H1 (cell line): ENCODE data around the gene BPHL. TPM values are rescaled to one million over a fixed set of nuclear protein-coding genes. Genes with fewer than 3 reads are reported as not detected.

ENCODE experiments used
- CTCF ChIA-PET: fragments of 300-600 bp; sonication (Branson Sonifier 250); formaldehyde crosslinking; loops from one replicate; lab custom pipeline; 2021; ENCODE audit not compliant: partially characterized antibody; lab: Charles Lee
- POLR2A ChIA-PET: fragments of 300-600 bp; sonication (Branson Sonifier 250); formaldehyde crosslinking; loops from one replicate; lab custom pipeline; 2021; ENCODE audit warnings: inconsistent platforms; ENCODE audit not compliant: partially characterized antibody; lab: Charles Lee
- DNase-seq, 2 experiments: peaks; one replicate each; pipeline versions ENCODE4 v3.0.0 to v3.0.0-alpha.2; 2010 to 2022; ENCODE audit warnings: low spot score in 2 of 2, low read depth in 1 of 2, mixed read lengths in 1 of 2
- FAIRE-seq: peaks from 2 replicates; lab custom pipeline; 2011; peaks lifted over from hg19 to GRCh38; lab: Jason Lieb, UNC
- H2AFZ ChIP-seq: 2 replicates; pipeline ENCODE4 v1.8.1; 2012; ENCODE audit warnings: low read length, inconsistent platforms
- H2AK5ac ChIP-seq: 2 replicates; pipeline ENCODE4 v1.6.1; 2013; ENCODE audit warnings: low read depth, low read length
- H2BK120ac ChIP-seq: replicated peaks from 2 replicates; pipeline ENCODE3; 2013; ENCODE audit warnings: low read depth, low read length, inconsistent platforms
- H2BK12ac ChIP-seq: 2 replicates; pipeline ENCODE4 v1.6.1; 2013; ENCODE audit warnings: low read depth, low read length
- H2BK15ac ChIP-seq: 2 replicates; pipeline ENCODE4 v1.6.1; 2013; ENCODE audit warnings: low read length
- H2BK20ac ChIP-seq: 2 replicates; pipeline ENCODE4 v1.6.1; 2013; ENCODE audit warnings: low read length
- H2BK5ac ChIP-seq: 2 replicates; pipeline ENCODE4 v1.6.1; 2013; ENCODE audit warnings: low read depth, low read length
- H3K14ac ChIP-seq: 2 replicates; pipeline ENCODE4 v1.6.1; 2013; ENCODE audit warnings: inconsistent platforms; ENCODE audit not compliant: insufficient read length
- H3K18ac ChIP-seq: 2 replicates; pipeline ENCODE4 v1.6.1; 2013; ENCODE audit warnings: low read length; ENCODE audit errors: extremely low read depth
- H3K23ac ChIP-seq: 2 replicates; pipeline ENCODE4 v1.6.1; 2013; ENCODE audit warnings: inconsistent platforms; ENCODE audit not compliant: insufficient read length
- H3K23me2 ChIP-seq: 2 replicates; pipeline ENCODE4 v1.6.1; 2013; ENCODE audit warnings: low read depth, low read length
- H3K27ac ChIP-seq: 2 replicates; pipeline ENCODE4 v1.6.1; 2011; ENCODE audit warnings: low read depth, low read length, inconsistent platforms
- H3K27me3 ChIP-seq, 4 experiments: replicated peaks in 1 of 4; 1 replicate in 1 of 4; 2 replicates in 3 of 4; pipeline versions ENCODE4 v1.6.1 to v1.8.1; 2011 to 2013; ENCODE audit warnings: low read length in 3 of 4, mild to moderate bottlenecking in 3 of 4, inconsistent platforms in 2 of 4, mixed read lengths in 2 of 4, moderate library complexity in 1 of 4; ENCODE audit not compliant: control insufficient read depth in 3 of 4, insufficient read depth in 3 of 4; ENCODE audit errors: extremely low read depth in 1 of 4
- H3K36me3 ChIP-seq, 4 experiments: 2 replicates each; pipeline versions ENCODE4 v1.6.1 to v1.8.1; 2011 to 2013; ENCODE audit warnings: mild to moderate bottlenecking in 4 of 4, low read length in 3 of 4, moderate library complexity in 2 of 4, control low read depth in 1 of 4, inconsistent platforms in 1 of 4; ENCODE audit not compliant: insufficient read depth in 4 of 4, control insufficient read depth in 2 of 4
- H3K4ac ChIP-seq: replicated peaks from 2 replicates; pipeline ENCODE3; 2013; ENCODE audit warnings: low read length, low read depth, mixed read lengths, inconsistent platforms; ENCODE audit not compliant: insufficient read length
- H3K4me1 ChIP-seq, 4 experiments: replicated peaks in 1 of 4; 1 replicate in 1 of 4; 2 replicates in 3 of 4; pipeline versions ENCODE4 v1.6.1 to v1.8.1; 2011 to 2013; ENCODE audit warnings: low read length in 3 of 4, inconsistent platforms in 2 of 4, mixed read lengths in 1 of 4; ENCODE audit not compliant: insufficient read depth in 4 of 4, control insufficient read depth in 3 of 4
- H3K4me2 ChIP-seq, 2 experiments: 2 replicates each; pipeline versions ENCODE4 v1.6.1 to v1.8.1; 2011 to 2013; ENCODE audit warnings: low read depth in 2 of 2, low read length in 2 of 2, control low read depth in 1 of 2, inconsistent platforms in 1 of 2, mild to moderate bottlenecking in 1 of 2; ENCODE audit not compliant: insufficient read depth in 1 of 2
- H3K4me3 ChIP-seq, 4 experiments: fragments of 200-600, 300-600 bp in 1 of 4; sonication (generic), shearing (Covaris generic), sonication (Bioruptor Twin) in 1 of 4; 2 replicates each; pipeline versions ENCODE4 v1.5.1 to v1.8.1; 2011 to 2016; ENCODE audit warnings: low read length in 4 of 4, low read depth in 3 of 4, control low read depth in 2 of 4, inconsistent platforms in 2 of 4, mild to moderate bottlenecking in 2 of 4, mixed read lengths in 1 of 4, moderate library complexity in 1 of 4; ENCODE audit not compliant: insufficient read depth in 2 of 4; ENCODE audit errors: extremely low read depth in 1 of 4
- H3K56ac ChIP-seq: replicated peaks from 2 replicates; pipeline ENCODE3; 2013; ENCODE audit warnings: low read depth, mild to moderate bottlenecking, mixed read lengths, low read length, inconsistent platforms; ENCODE audit not compliant: insufficient read length
- H3K79me1 ChIP-seq: 2 replicates; pipeline ENCODE4 v1.6.1; 2013; ENCODE audit warnings: low read depth, low read length, control low read depth
- H3K79me2 ChIP-seq, 2 experiments: 2 replicates each; pipeline versions ENCODE4 v1.6.1 to v1.8.1; 2012 to 2013; ENCODE audit warnings: low read length in 2 of 2, mild to moderate bottlenecking in 2 of 2, inconsistent platforms in 1 of 2; ENCODE audit not compliant: insufficient read depth in 2 of 2, control insufficient read depth in 1 of 2
- H3K9ac ChIP-seq, 4 experiments: replicated peaks in 1 of 4; 1 replicate in 1 of 4; 2 replicates in 3 of 4; pipeline versions ENCODE4 v1.6.1 to v1.8.1; 2011 to 2013; ENCODE audit warnings: low read depth in 3 of 4, low read length in 3 of 4, control low read depth in 2 of 4, mild to moderate bottlenecking in 2 of 4, moderate library complexity in 2 of 4, inconsistent platforms in 1 of 4; ENCODE audit errors: extremely low read depth in 1 of 4
- H3K9me3 ChIP-seq, 2 experiments: 2 replicates each; pipeline versions ENCODE4 v1.6.1 to v1.8.1; 2012 to 2013; ENCODE audit warnings: mild to moderate bottlenecking in 2 of 2, moderate library complexity in 2 of 2, control low read depth in 1 of 2, inconsistent platforms in 1 of 2, low read depth in 1 of 2, low read length in 1 of 2, mixed read lengths in 1 of 2; ENCODE audit not compliant: insufficient read depth in 2 of 2
- H4K20me1 ChIP-seq, 2 experiments: replicated peaks in 1 of 2; 2 replicates each; pipeline versions ENCODE3 to v1.8.1; 2011 to 2013; ENCODE audit warnings: inconsistent platforms in 2 of 2, low read length in 2 of 2, mild to moderate bottlenecking in 1 of 2; ENCODE audit not compliant: insufficient read depth in 2 of 2, control insufficient read depth in 1 of 2
- H4K5ac ChIP-seq: 2 replicates; pipeline ENCODE4 v1.6.1; 2013; ENCODE audit warnings: low read length, low read depth, mixed read lengths, inconsistent platforms; ENCODE audit not compliant: insufficient read length
- H4K8ac ChIP-seq: 2 replicates; pipeline ENCODE4 v1.8.0; 2013; ENCODE audit warnings: mild to moderate bottlenecking, moderate library complexity, low read length, inconsistent platforms; ENCODE audit not compliant: insufficient read depth; ENCODE audit errors: extremely low read depth
- H4K91ac ChIP-seq: replicated peaks from 2 replicates; pipeline ENCODE3; 2013; ENCODE audit warnings: low read length, mixed read lengths, inconsistent platforms; ENCODE audit not compliant: insufficient read length
- CHD2 ChIP-seq: IDR thresholded peaks from 2 replicates; pipeline ENCODE4 v1.6.1; 2012; ENCODE audit warnings: low read length, improper control_type of control experiment
- EP300 ChIP-seq, 2 experiments: IDR thresholded peaks; 1 replicate in 1 of 2; 2 replicates in 1 of 2; pipeline ENCODE4 v1.6.1; 2011 to 2012; ENCODE audit warnings: low read depth in 2 of 2, low read length in 2 of 2, mild to moderate bottlenecking in 2 of 2, borderline replicate concordance in 1 of 2, inconsistent platforms in 1 of 2, moderate library complexity in 1 of 2
- MAFK ChIP-seq: IDR thresholded peaks from 2 replicates; pipeline ENCODE4 v1.6.1; 2012; ENCODE audit warnings: low read depth, mild to moderate bottlenecking, improper control_type of control experiment, low read length
- POLR2AphosphoS5 ChIP-seq: IDR thresholded peaks from 2 replicates; pipeline ENCODE4 v1.6.1; 2011; ENCODE audit warnings: low read depth, low read length
- SAP30 ChIP-seq: fragments of 300-600 bp; sonication (generic); IDR thresholded peaks from 2 replicates; pipeline ENCODE4 v1.7.1; 2012; ENCODE audit warnings: low read length, moderate library complexity, mild to moderate bottlenecking, inconsistent platforms; ENCODE audit not compliant: insufficient read depth, insufficient replicate concordance
- TAF1 ChIP-seq: IDR thresholded peaks from 2 replicates; pipeline ENCODE4 v1.6.1; 2011; ENCODE audit warnings: mild to moderate bottlenecking, low read depth, low read length
- TCF12 ChIP-seq: IDR thresholded peaks from 2 replicates; pipeline ENCODE4 v1.6.1; 2011; ENCODE audit warnings: low read depth, mild to moderate bottlenecking, low read length
- YY1 ChIP-seq: IDR thresholded peaks from 2 replicates; pipeline ENCODE4 v1.6.1; 2011; ENCODE audit warnings: low read depth, mild to moderate bottlenecking, low read length
- ZNF274 ChIP-seq: IDR thresholded peaks from 2 replicates; pipeline ENCODE4 v1.7.0; 2012; ENCODE audit warnings: low read length, borderline replicate concordance; ENCODE audit errors: extremely low read depth
- WGBS, 2 experiments: shearing (Covaris generic) in 1 of 2; methylation state at CpG; one replicate each; pipeline versions ENCODE4 v1.1.6 to v1.1.7; 2013 to 2015; ENCODE audit warnings: low lambda C conversion rate in 2 of 2, mixed read lengths in 2 of 2, inconsistent platforms in 1 of 2, low coverage in 1 of 2, missing lambda C conversion rate in 1 of 2; ENCODE audit not compliant: insufficient replicate concordance in 2 of 2, insufficient coverage in 1 of 2, insufficient read length in 1 of 2; ENCODE audit errors: extremely low coverage in 1 of 2, missing lambda C conversion rate in 1 of 2; 5-methylcytosine and 5-hydroxymethylcytosine counted together
- polyA plus RNA-seq, 7 experiments: library from polyadenylated mRNA; depleted of rRNA in 3 of 7; stranded (reverse) in 5 of 7; unstranded in 2 of 7; fragments of >200 nt in 5 of 7; fragments of 200-250 nt in 2 of 7; gene quantifications; 1 replicate in 5 of 7; 2 replicates in 1 of 7; 4 replicates in 1 of 7; pipeline versions ENCODE4 v1.2.1 to v1.2.3, GENCODE V29; 2011 to 2013; ENCODE audit warnings: missing spikeins in 2 of 7, mixed read lengths in 2 of 7
- total RNA-seq: library from RNA; stranded (reverse); fragmentation: NEBNext Ultra II Directional; extraction: Animal tissue kit (Norgen Biotek cat#: 25700); gene quantifications from 2 replicates; pipeline ENCODE4 v1.2.1, GENCODE V29; 2021
- TF ChIP-seq, protein P1 (sequence below): IDR thresholded peaks from 2 replicates; pipeline ENCODE4 v1.6.1; 2012; ENCODE audit warnings: inconsistent platforms

The BPHL gene
- total and polyA plus RNA-seq, 2 of the 8 experiments (the other 6 are each of a cell fraction or from before 2014, with no cell fraction given), result 24.4 to 36.4 TPM

- H3K56ac ChIP-seq, result no peak overlapping the region
- CTCF ChIA-PET, result interaction anchor here (0.7 to 5.3 kb wide), 6 partner anchors 8 to 127 kb away, joined by 3 to 29 read pairs (median 3); no protein-coding TSS in a partner anchor
- TF ChIP-seq SAP30 (no peak), TAF1 (no peak), CHD2 (no peak), MAFK (no peak), POLR2AphosphoS5 (no peak), TCF12 (no peak), ZNF274 (no peak), YY1 (no peak), EP300 (IDR thresholded peaks at IDR 0.05; ENCODE audit: borderline replicate concordance in 1 of 2, low read depth in 2 of 2, low read length in 2 of 2) (no peak)
- TF ChIP-seq, protein P1, sequence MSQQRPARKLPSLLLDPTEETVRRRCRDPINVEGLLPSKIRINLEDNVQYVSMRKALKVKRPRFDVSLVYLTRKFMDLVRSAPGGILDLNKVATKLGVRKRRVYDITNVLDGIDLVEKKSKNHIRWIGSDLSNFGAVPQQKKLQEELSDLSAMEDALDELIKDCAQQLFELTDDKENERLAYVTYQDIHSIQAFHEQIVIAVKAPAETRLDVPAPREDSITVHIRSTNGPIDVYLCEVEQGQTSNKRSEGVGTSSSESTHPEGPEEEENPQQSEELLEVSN, result no peak
These were observed 6.2 kb downstream of the BPHL start for GRCh38 chr6:3124667-3125066.

More at GRCh38 chr6:3124667-3125066, 6.2 kb downstream of the BPHL start:
- Histone ChIP-seq H4K20me1 (peaks cover 0 to 2% of the 10 kb centered on the region in 2 experiments), H2AFZ (no peak overlapping the region), H2BK120ac (no peak overlapping the region), H3K27me3 (no peaks in the 10 kb centered on the region), H2BK20ac (no peak overlapping the region), H3K4ac (no peak overlapping the region), H3K79me2 (no peaks in the 10 kb centered on the region), H2BK15ac (no peak overlapping the region), H3K18ac (no peak overlapping the region), H2BK5ac (no peak overlapping the region), H3K4me2 (no peak overlapping the region), H3K36me3 (peaks cover 8 to 20% (median 14%) of the 10 kb centered on the region in 4 experiments), H3K23me2 (no peaks in the 10 kb centered on the region), H3K4me1 (no peaks in the 10 kb centered on the region; a peak in 2 of 7 replicates), H3K4me3 (no peak overlapping the region), H3K23ac (no peak overlapping the region), H3K27ac (no peak overlapping the region), H3K9me3 (no peaks in the 10 kb centered on the region), H3K9ac (no peak overlapping the region), H4K5ac (no peak overlapping the region), H4K8ac (no peak overlapping the region), H3K79me1 (no peaks in the 10 kb centered on the region), H3K14ac (no peak overlapping the region), H2AK5ac (no peak overlapping the region), H2BK12ac (no peak overlapping the region), H4K91ac (no peak overlapping the region)
- DNase-seq, result no peak
- no peak for FAIRE-seq
- WGBS, 2 experiments, result 80% methylated on average over 8 of the region's 8 CpGs; no CpG with 5 or more reads in 1 of the 2 experiments
- POLR2A ChIA-PET, result interaction anchor here (0.6 to 1.0 kb wide), 5 partner anchors 15 to 164 kb away, joined by 3 to 4 read pairs (median 3); no protein-coding TSS in a partner anchor
